H1 (cell line): ENCODE measurements around the gene TMEM138. TPM values are rescaled to one million over a fixed set of nuclear protein-coding genes. Genes with fewer than 3 reads are reported as not detected.

ENCODE experiments used
- HDAC6 ChIP-seq: IDR thresholded peaks from one replicate; pipeline ENCODE4 v1.7.1; 2012; ENCODE audit warnings: low read depth, mild to moderate bottlenecking, inconsistent platforms, low read length, moderate library complexity
- SUZ12 ChIP-seq: fragments of 200-600 bp; sonication (generic); IDR thresholded peaks from 2 replicates; pipeline ENCODE4 v1.6.1; 2012; ENCODE audit warnings: mild to moderate bottlenecking, inconsistent platforms, low read length, moderate library complexity, mixed read lengths
- polyA plus RNA-seq, 7 experiments: library from polyadenylated mRNA; depleted of rRNA in 3 of 7; stranded (reverse) in 5 of 7; unstranded in 2 of 7; fragments of >200 nt in 5 of 7; fragments of 200-250 nt in 2 of 7; gene quantifications; 1 replicate in 5 of 7; 2 replicates in 1 of 7; 4 replicates in 1 of 7; pipeline versions ENCODE4 v1.2.1 to v1.2.3, GENCODE V29; 2011 to 2013; ENCODE audit warnings: missing spikeins in 2 of 7, mixed read lengths in 2 of 7
- total RNA-seq: library from RNA; stranded (reverse); fragmentation: NEBNext Ultra II Directional; extraction: Animal tissue kit (Norgen Biotek cat#: 25700); gene quantifications from 2 replicates; pipeline ENCODE4 v1.2.1, GENCODE V29; 2021

The TMEM138 gene
- total and polyA plus RNA-seq, 2 of the 8 experiments (the other 6 are each of a cell fraction or from before 2014, with no cell fraction given), result 32.9 to 59.0 TPM

DNA sequence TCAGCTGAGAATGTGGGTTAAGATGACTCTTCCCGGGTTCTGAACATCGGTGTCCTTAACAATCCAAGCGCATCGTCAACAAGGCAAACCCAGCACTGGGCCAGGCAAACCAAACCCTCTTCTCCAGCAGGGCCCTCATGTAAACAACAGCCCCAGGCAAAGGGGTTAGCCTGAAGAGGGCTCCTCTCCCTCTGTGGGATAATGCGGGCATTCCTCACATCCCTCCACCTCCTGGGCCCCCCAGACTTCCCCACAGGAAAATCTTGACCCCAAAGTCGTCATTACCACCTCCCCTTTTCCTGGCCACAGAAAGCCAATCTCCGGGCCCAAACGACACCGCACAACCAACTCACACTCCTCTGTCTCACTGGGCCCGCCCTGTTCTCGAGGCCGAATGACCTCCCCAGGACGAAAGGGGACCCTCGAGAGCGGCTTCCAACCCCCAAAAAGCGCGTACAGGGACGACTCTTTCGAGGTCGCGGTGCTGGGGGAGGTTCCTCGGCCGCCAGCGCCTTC lies 29.8 kb upstream of the TMEM138 start (continued):
- TF ChIP-seq SUZ12, result no peak
- no peak for TF ChIP-seq HDAC6
